Osteocyte (in vitro differentiated cells): ENCODE data around the gene KCNJ16. TPM values are rescaled to one million over a fixed set of nuclear protein-coding genes. Genes with fewer than 3 reads are reported as not detected.

Experiments used
- DNase-seq: peaks from one replicate; pipeline ENCODE4 v3.0.0; 2021; ENCODE audit warnings: mixed read lengths; ENCODE audit not compliant: unreplicated experiment; ENCODE audit errors: extremely low spot score
- H3K27ac Mint-ChIP-seq: one replicate; pipeline ENCODE4 v1.8.0; 2021; ENCODE audit warnings: mild to moderate bottlenecking, mixed read lengths; ENCODE audit not compliant: unreplicated experiment
- H3K27me3 Mint-ChIP-seq: one replicate; pipeline ENCODE4 v1.8.0; 2021; ENCODE audit warnings: mixed read lengths; ENCODE audit not compliant: unreplicated experiment
- H3K36me3 Mint-ChIP-seq: one replicate; pipeline ENCODE4 v1.8.0; 2021; ENCODE audit warnings: mixed read lengths; ENCODE audit not compliant: unreplicated experiment
- H3K4me1 Mint-ChIP-seq: one replicate; pipeline ENCODE4 v1.8.0; 2021; ENCODE audit warnings: mixed read lengths; ENCODE audit not compliant: unreplicated experiment
- H3K4me3 Mint-ChIP-seq: one replicate; pipeline ENCODE4 v1.8.0; 2021; ENCODE audit warnings: mild to moderate bottlenecking, moderate library complexity, mixed read lengths; ENCODE audit not compliant: unreplicated experiment
- H3K9me3 Mint-ChIP-seq: one replicate; pipeline ENCODE4 v1.8.0; 2021; ENCODE audit warnings: mixed read lengths; ENCODE audit not compliant: unreplicated experiment
- total RNA-seq: library from RNA; stranded (reverse); gene quantifications from 2 replicates; pipeline ENCODE4 v1.2.1, GENCODE V29; 2021
- TF ChIP-seq, protein P1 (sequence below): fragments of 200-600 bp; sonication (generic); IDR thresholded peaks from 2 replicates; pipeline ENCODE4 v1.5.0; 2021; ENCODE audit warnings: antibody characterized with exemption, mild to moderate bottlenecking, moderate library complexity

Gene KCNJ16
- total RNA-seq, 1 donor from 2014 or later = not detected

- Mint-ChIP-seq H3K27ac (no peak overlapping the region), H3K36me3 (no peaks in the 10 kb centered on the region), H3K9me3 (no peaks in the 10 kb centered on the region), H3K27me3 (peaks cover 2% of the 10 kb centered on the region), H3K4me3 (no peak overlapping the region), H3K4me1 (no peaks in the 10 kb centered on the region)
- DNase-seq = no peak
- TF ChIP-seq, protein P1, sequence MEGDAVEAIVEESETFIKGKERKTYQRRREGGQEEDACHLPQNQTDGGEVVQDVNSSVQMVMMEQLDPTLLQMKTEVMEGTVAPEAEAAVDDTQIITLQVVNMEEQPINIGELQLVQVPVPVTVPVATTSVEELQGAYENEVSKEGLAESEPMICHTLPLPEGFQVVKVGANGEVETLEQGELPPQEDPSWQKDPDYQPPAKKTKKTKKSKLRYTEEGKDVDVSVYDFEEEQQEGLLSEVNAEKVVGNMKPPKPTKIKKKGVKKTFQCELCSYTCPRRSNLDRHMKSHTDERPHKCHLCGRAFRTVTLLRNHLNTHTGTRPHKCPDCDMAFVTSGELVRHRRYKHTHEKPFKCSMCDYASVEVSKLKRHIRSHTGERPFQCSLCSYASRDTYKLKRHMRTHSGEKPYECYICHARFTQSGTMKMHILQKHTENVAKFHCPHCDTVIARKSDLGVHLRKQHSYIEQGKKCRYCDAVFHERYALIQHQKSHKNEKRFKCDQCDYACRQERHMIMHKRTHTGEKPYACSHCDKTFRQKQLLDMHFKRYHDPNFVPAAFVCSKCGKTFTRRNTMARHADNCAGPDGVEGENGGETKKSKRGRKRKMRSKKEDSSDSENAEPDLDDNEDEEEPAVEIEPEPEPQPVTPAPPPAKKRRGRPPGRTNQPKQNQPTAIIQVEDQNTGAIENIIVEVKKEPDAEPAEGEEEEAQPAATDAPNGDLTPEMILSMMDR = no peak
These were observed 26.0 kb downstream of the KCNJ16 start for GRCh38 chr17:70100983-70101382.

DNA sequence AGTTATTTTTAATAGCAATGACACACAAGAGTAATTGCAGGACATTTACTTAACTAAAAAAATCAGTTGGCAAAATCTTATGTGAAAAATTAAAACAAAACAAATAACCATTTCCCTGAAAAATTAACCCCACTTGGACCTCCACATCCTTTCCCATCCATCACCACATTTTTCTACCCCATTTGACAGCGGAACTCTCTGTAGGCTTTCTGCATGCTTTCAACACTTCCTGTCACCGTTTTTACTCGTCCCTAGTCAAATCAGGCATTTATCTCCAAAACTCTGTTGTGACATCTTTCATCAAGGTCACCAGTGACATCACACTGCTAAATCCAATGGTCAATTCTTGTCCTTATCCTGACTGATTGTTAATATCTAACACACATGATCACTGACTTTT lies 27.5 kb downstream of the KCNJ16 start:
- H3K4me1 Mint-ChIP-seq = peaks cover 6% of the 10 kb centered on the region
- H3K4me3 Mint-ChIP-seq = no peak overlapping the region
- H3K36me3 Mint-ChIP-seq = no peaks in the 10 kb centered on the region
- no peak for DNase-seq
- TF ChIP-seq, protein P1 = no peak
- H3K9me3 Mint-ChIP-seq = no peaks in the 10 kb centered on the region
- no peak overlapping the region for H3K27ac Mint-ChIP-seq
- peaks cover 2% of the 10 kb centered on the region for H3K27me3 Mint-ChIP-seq

DNA sequence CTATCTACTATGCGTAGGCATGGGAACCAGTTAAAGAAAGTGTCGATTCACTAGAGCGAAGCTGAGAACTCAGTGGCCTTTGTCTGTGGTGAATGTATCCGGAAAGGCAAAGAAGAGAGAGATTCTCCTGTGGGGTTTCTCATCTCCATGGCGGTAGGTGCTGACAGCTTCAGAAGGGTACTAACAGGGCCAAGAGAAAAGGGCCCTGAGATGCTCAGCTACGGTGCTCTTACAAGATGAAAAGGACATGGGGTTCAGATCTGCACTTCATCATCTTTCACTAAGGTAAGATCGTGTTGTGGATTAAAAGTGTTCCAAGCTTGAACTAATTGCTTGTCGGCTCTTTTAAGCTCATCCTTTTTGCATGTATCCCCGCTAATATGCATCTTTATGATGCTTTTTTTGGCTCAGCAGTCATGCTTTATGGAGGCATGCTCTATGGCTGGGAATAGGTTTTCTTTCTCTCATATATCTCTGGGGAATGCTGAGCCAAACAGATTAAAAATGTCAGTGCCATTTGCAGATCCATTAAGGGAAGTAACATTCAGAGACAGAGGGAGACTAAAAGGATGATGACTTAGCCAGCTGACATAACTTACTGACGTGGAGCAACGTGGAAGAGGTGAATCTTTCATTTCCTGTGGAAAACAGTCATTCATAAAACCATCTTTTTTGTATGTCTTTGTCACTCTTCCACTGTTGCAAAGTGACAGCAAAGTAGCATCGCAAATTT lies 29.9 kb downstream of the KCNJ16 start:
- no peaks in the 10 kb centered on the region for H3K9me3 Mint-ChIP-seq
- H3K4me3 Mint-ChIP-seq = no peak overlapping the region
- no peak for DNase-seq
- H3K36me3 Mint-ChIP-seq = no peaks in the 10 kb centered on the region
- TF ChIP-seq, protein P1 = no peak
- H3K27ac Mint-ChIP-seq = no peak overlapping the region
- peaks cover 14% of the 10 kb centered on the region for H3K4me1 Mint-ChIP-seq
- peaks cover 2% of the 10 kb centered on the region for H3K27me3 Mint-ChIP-seq

- H3K4me3 Mint-ChIP-seq = no peak overlapping the region
- DNase-seq = no peak
- TF ChIP-seq, protein P1 = no peak
- H3K9me3 Mint-ChIP-seq = no peaks in the 10 kb centered on the region
- H3K4me1 Mint-ChIP-seq = peaks cover 20% of the 10 kb centered on the region
- H3K27me3 Mint-ChIP-seq = no peaks in the 10 kb centered on the region
- no peak overlapping the region for H3K27ac Mint-ChIP-seq
- no peaks in the 10 kb centered on the region for H3K36me3 Mint-ChIP-seq
These were observed 30.6 kb downstream of the KCNJ16 start for GRCh38 chr17:70105641-70106040.

DNA sequence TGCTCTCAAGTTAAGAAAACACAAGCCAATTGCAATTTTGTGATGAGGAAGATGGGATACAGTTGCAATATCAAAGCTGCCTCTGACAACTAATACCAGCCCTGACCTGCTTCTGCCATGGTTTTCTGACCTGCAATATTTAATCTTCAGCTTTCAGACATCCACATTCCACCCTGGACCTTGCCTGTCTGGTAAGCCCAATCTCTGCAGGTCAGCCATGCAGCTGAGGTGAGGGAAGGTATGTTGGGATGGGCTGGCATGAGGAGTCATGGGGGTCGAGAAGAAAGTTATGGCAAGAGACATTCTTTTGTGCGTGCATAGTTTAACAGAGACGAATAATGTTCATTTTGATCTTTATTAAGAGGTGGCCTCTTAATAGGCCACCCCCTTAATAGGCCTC lies 31.5 kb downstream of the KCNJ16 start:
- no peak overlapping the region for H3K4me3 Mint-ChIP-seq
- no peak overlapping the region for H3K27ac Mint-ChIP-seq
- TF ChIP-seq, protein P1 = no peak
- H3K27me3 Mint-ChIP-seq = no peaks in the 10 kb centered on the region
- no peaks in the 10 kb centered on the region for H3K36me3 Mint-ChIP-seq
- DNase-seq = no peak
- H3K9me3 Mint-ChIP-seq = no peaks in the 10 kb centered on the region
- peaks cover 22% of the 10 kb centered on the region for H3K4me1 Mint-ChIP-seq
